ENCODE data around the gene RFX7.
"Not testable (repeated sequence)": the region's sequence is repeated elsewhere in the genome, so short reads cannot be mapped to it uniquely, and the experiment has no call there.

Gene RFX7

DNA sequence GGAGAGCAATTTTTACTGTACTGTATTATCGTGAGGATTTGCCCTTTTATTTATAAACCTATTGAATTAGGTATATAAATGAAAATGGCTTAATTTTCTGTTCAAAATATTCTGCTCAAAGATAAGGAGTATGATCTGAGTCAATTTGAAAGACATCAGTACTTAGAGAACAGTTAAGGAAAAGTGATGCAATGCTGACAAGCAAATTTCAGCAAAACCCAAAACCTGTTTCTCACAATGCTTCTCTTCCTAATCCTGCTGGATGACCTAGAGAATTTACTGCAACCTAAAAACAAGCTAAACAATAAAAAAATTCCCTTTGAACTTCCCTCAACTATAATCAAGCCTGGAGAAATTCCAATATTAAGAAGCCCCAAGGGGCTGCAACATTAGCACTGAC is 82.7 kb downstream of the RFX7 start:
- Histone ChIP-seq H3K36me3 (ENCODE audit: control insufficient read depth, insufficient read depth, low read length, severe bottlenecking) (no peaks in the 10 kb centered on the region), H3K9ac (ENCODE audit: low read length) (peak overlapping the region; percentile 20)
- DNase-seq (ENCODE audit: low read depth), result peak; percentile 45

DNA sequence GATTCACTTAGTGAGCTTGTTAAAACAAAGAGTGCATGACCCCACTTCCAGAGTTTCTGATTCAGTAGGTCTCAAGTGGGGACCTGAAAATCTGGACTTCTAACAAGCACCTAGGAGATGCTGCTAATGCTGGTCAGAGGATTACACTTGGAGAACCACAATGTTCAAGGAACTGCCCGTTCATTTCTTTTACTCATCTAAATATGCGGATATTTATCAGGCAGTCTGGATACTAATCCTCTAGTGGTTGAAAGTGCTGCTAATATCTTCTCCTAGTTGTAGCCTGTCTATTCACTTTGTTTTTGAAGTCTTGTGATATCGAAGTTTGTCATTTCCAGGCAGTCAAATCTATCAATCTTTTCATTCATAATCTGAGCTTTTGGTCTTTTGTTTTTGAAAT is 86.8 kb downstream of the RFX7 start:
- H3K9ac ChIP-seq (ENCODE audit: low read length), result no peak overlapping the region
- no peaks in the 10 kb centered on the region for H3K36me3 ChIP-seq (ENCODE audit: control insufficient read depth, insufficient read depth, low read length, severe bottlenecking)
- no peak for DNase-seq (ENCODE audit: low read depth)
- H3K27me3 ChIP-seq (replicated peaks; ENCODE audit: control insufficient read depth, insufficient read depth, low read length), result no peaks in the 10 kb centered on the region
- no peaks in the 10 kb centered on the region for H3K9me3 ChIP-seq (ENCODE audit: control insufficient read depth, low read length)
- H3K4me3 ChIP-seq (ENCODE audit: low read length), result no peak overlapping the region
- H3K4me1 ChIP-seq (ENCODE audit: control insufficient read depth, insufficient read depth, low read length), result peaks cover 12% of the 10 kb centered on the region

More for the DNA sequence above, 82.7 kb downstream of the RFX7 start:
- H3K27me3 ChIP-seq (replicated peaks; ENCODE audit: control insufficient read depth, insufficient read depth, low read length), result no peaks in the 10 kb centered on the region
- no peak overlapping the region for H3K4me3 ChIP-seq (ENCODE audit: low read length)
- H3K4me1 ChIP-seq (ENCODE audit: control insufficient read depth, insufficient read depth, low read length), result peaks cover 12% of the 10 kb centered on the region
- H3K9me3 ChIP-seq (ENCODE audit: control insufficient read depth, low read length), result no peaks in the 10 kb centered on the region

- H3K9ac ChIP-seq (ENCODE audit: low read length); DNase-seq (ENCODE audit: low read depth); H3K36me3 ChIP-seq (ENCODE audit: control insufficient read depth, insufficient read depth, low read length, severe bottlenecking); H3K4me3 ChIP-seq (ENCODE audit: low read length); H3K9me3 ChIP-seq (ENCODE audit: control insufficient read depth, low read length); H3K4me1 ChIP-seq (ENCODE audit: control insufficient read depth, insufficient read depth, low read length); H3K27me3 ChIP-seq (replicated peaks; ENCODE audit: control insufficient read depth, insufficient read depth, low read length): not testable (repeated sequence)
Measured at GRCh38 chr15:56155278-56155677, 88.4 kb downstream of the RFX7 start.

- H3K27me3 ChIP-seq (replicated peaks; ENCODE audit: control insufficient read depth, insufficient read depth, low read length); H3K9ac ChIP-seq (ENCODE audit: low read length); H3K36me3 ChIP-seq (ENCODE audit: control insufficient read depth, insufficient read depth, low read length, severe bottlenecking); H3K4me3 ChIP-seq (ENCODE audit: low read length); H3K9me3 ChIP-seq (ENCODE audit: control insufficient read depth, low read length); H3K4me1 ChIP-seq (ENCODE audit: control insufficient read depth, insufficient read depth, low read length); DNase-seq (ENCODE audit: low read depth): not testable (repeated sequence)
Measured at GRCh38 chr15:56154768-56155167, 88.9 kb downstream of the RFX7 start.

GRCh38 chr15:56150204-56150603 is 93.5 kb downstream of the RFX7 start:
- no peaks in the 10 kb centered on the region for H3K27me3 ChIP-seq (replicated peaks; ENCODE audit: control insufficient read depth, insufficient read depth, low read length)
- no peak for DNase-seq (ENCODE audit: low read depth)
- no peaks in the 10 kb centered on the region for H3K36me3 ChIP-seq (ENCODE audit: control insufficient read depth, insufficient read depth, low read length, severe bottlenecking)
- H3K9me3 ChIP-seq (ENCODE audit: control insufficient read depth, low read length), result no peaks in the 10 kb centered on the region
- no peak overlapping the region for H3K9ac ChIP-seq (ENCODE audit: low read length)
- H3K4me3 ChIP-seq (ENCODE audit: low read length), result no peak overlapping the region
- peaks cover 18% of the 10 kb centered on the region for H3K4me1 ChIP-seq (ENCODE audit: control insufficient read depth, insufficient read depth, low read length)

GRCh38 chr15:56148064-56148463 is 95.6 kb downstream of the RFX7 start:
- Histone ChIP-seq H3K4me1 (ENCODE audit: control insufficient read depth, insufficient read depth, low read length) (peaks cover 24% of the 10 kb centered on the region), H3K4me3 (ENCODE audit: low read length) (no peak overlapping the region), H3K27me3 (replicated peaks; ENCODE audit: control insufficient read depth, insufficient read depth, low read length) (no peaks in the 10 kb centered on the region), H3K9ac (ENCODE audit: low read length) (no peak overlapping the region), H3K9me3 (ENCODE audit: control insufficient read depth, low read length) (no peaks in the 10 kb centered on the region), H3K36me3 (ENCODE audit: control insufficient read depth, insufficient read depth, low read length, severe bottlenecking) (peaks cover 3% of the 10 kb centered on the region)
- DNase-seq (ENCODE audit: low read depth), result no peak

GRCh38 chr15:56146756-56147155 is 96.9 kb downstream of the RFX7 start:
- peaks cover 15% of the 10 kb centered on the region for H3K36me3 ChIP-seq (ENCODE audit: control insufficient read depth, insufficient read depth, low read length, severe bottlenecking)
- no peak overlapping the region for H3K4me3 ChIP-seq (ENCODE audit: low read length)
- no peaks in the 10 kb centered on the region for H3K27me3 ChIP-seq (replicated peaks; ENCODE audit: control insufficient read depth, insufficient read depth, low read length)
- no peak overlapping the region for H3K9ac ChIP-seq (ENCODE audit: low read length)
- H3K4me1 ChIP-seq (ENCODE audit: control insufficient read depth, insufficient read depth, low read length), result peaks cover 24% of the 10 kb centered on the region
- DNase-seq (ENCODE audit: low read depth), result no peak
- no peaks in the 10 kb centered on the region for H3K9me3 ChIP-seq (ENCODE audit: control insufficient read depth, low read length)

DNA sequence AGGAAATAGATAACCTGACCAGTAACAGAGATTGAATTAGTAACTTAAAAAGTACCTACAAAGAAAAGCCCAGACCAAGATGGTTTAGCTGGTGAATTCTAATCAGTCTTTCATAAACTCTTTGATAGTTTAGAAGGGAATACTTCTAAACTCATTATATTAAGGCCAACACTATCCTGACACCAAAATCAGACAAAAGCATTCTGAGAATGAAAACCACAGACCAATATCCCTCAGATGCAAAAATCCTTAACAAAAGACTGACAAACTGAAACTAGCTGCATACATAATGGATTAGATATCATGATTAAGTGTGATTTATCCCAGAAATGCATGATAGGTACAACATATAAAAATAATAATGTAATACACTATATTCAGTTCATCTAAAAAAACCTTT is 115.6 kb downstream of the RFX7 start:
- Histone ChIP-seq H3K4me1 (ENCODE audit: control insufficient read depth, insufficient read depth, low read length) (no peaks in the 10 kb centered on the region), H3K4me3 (ENCODE audit: low read length) (no peak overlapping the region), H3K9me3 (ENCODE audit: control insufficient read depth, low read length) (peaks cover 29% of the 10 kb centered on the region), H3K36me3 (ENCODE audit: control insufficient read depth, insufficient read depth, low read length, severe bottlenecking) (peaks cover 41% of the 10 kb centered on the region), H3K9ac (ENCODE audit: low read length) (no peak overlapping the region), H3K27me3 (replicated peaks; ENCODE audit: control insufficient read depth, insufficient read depth, low read length) (no peaks in the 10 kb centered on the region)
- DNase-seq (ENCODE audit: low read depth), result no peak

GRCh38 chr15:56126409-56126808 is 117.3 kb downstream of the RFX7 start:
- Histone ChIP-seq H3K4me3 (ENCODE audit: low read length) (peak overlapping the region; percentile 2), H3K9ac (ENCODE audit: low read length) (no peak overlapping the region), H3K4me1 (ENCODE audit: control insufficient read depth, insufficient read depth, low read length) (no peaks in the 10 kb centered on the region), H3K36me3 (ENCODE audit: control insufficient read depth, insufficient read depth, low read length, severe bottlenecking) (peaks cover 51% of the 10 kb centered on the region), H3K9me3 (ENCODE audit: control insufficient read depth, low read length) (peaks cover 29% of the 10 kb centered on the region), H3K27me3 (replicated peaks; ENCODE audit: control insufficient read depth, insufficient read depth, low read length) (no peaks in the 10 kb centered on the region)
- DNase-seq (ENCODE audit: low read depth), result no peak

DNA sequence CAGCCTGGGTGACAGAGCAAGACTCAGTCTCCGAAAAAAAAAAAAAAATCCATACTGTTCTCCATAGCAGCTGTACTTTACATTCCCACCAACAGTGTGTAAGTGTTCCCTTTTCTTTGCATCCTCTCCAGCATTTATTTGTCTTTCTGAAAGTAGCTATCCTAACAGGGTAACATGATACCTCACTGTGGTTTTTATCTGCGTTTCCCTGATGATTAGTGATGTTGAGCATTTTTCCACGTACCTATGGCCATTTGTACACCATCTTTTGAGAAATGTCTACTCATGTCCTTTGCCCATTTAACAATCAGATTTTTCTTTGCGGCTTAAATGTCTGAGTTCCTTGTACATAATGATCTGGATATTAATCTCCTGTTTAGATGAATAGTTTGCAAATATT is 119.3 kb downstream of the RFX7 start:
- no peaks in the 10 kb centered on the region for H3K4me1 ChIP-seq (ENCODE audit: control insufficient read depth, insufficient read depth, low read length)
- H3K36me3 ChIP-seq (ENCODE audit: control insufficient read depth, insufficient read depth, low read length, severe bottlenecking), result peaks cover 47% of the 10 kb centered on the region
- H3K9me3 ChIP-seq (ENCODE audit: control insufficient read depth, low read length), result peaks cover 41% of the 10 kb centered on the region
- no peaks in the 10 kb centered on the region for H3K27me3 ChIP-seq (replicated peaks; ENCODE audit: control insufficient read depth, insufficient read depth, low read length)
- H3K4me3 ChIP-seq (ENCODE audit: low read length), result no peak overlapping the region
- H3K9ac ChIP-seq (ENCODE audit: low read length), result no peak overlapping the region
- no peak for DNase-seq (ENCODE audit: low read depth)

DNA sequence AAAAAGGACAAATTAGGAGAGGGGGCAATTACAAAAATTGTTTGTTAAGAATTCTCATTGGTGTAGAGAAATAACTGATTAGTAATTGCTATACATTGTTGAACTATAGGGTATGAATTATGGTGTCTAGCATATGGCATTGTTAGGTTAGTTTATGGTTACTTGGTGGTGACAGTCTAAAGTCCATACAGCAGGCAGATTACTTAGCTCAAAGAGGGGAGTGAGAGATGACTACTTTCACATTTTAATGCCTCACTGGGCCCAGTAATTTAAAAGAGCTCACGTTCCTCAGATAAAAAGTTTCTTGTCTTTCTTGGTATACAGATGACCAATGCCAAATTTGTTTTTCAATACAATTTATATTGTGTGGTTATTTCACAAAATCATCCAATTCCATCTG is 137.8 kb downstream of the RFX7 start:
- DNase-seq (ENCODE audit: low read depth), result no peak
- Histone ChIP-seq H3K4me1 (ENCODE audit: control insufficient read depth, insufficient read depth, low read length) (no peaks in the 10 kb centered on the region), H3K9ac (ENCODE audit: low read length) (no peak overlapping the region), H3K9me3 (ENCODE audit: control insufficient read depth, low read length) (no peaks in the 10 kb centered on the region), H3K36me3 (ENCODE audit: control insufficient read depth, insufficient read depth, low read length, severe bottlenecking) (peaks cover 6% of the 10 kb centered on the region), H3K4me3 (ENCODE audit: low read length) (no peak overlapping the region), H3K27me3 (replicated peaks; ENCODE audit: control insufficient read depth, insufficient read depth, low read length) (no peaks in the 10 kb centered on the region)

DNA sequence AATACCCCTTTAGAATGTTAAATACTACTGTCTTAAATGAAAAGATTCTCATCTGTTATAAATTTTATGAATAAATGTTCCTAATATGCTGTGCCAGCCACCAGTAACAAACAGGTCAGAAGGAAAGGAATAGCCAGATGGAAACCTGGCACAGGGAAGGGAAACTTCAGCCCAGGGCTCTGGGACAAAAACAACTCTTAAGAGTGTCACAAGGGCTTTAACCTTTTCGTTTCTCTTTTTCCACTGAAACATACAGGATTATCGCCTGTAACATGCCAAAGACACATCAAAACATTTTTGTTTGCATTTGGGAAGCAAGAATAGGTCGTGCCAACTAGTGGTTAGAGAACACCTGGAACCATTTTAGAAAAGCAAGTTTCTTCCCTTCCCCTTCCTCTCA is 141.2 kb downstream of the RFX7 start:
- Histone ChIP-seq H3K4me1 (ENCODE audit: control insufficient read depth, insufficient read depth, low read length) (peaks cover 4% of the 10 kb centered on the region), H3K9ac (ENCODE audit: low read length) (no peak overlapping the region), H3K4me3 (ENCODE audit: low read length) (no peak overlapping the region), H3K9me3 (ENCODE audit: control insufficient read depth, low read length) (no peaks in the 10 kb centered on the region), H3K36me3 (ENCODE audit: control insufficient read depth, insufficient read depth, low read length, severe bottlenecking) (peaks cover 17% of the 10 kb centered on the region), H3K27me3 (replicated peaks; ENCODE audit: control insufficient read depth, insufficient read depth, low read length) (no peaks in the 10 kb centered on the region)
- no peak for DNase-seq (ENCODE audit: low read depth)
